ENCODE results near the gene KCNA3. TPM values are rescaled to one million over a fixed set of nuclear protein-coding genes. Genes with fewer than 3 reads are reported as not detected.

The KCNA3 gene
- total and polyA plus RNA-seq, 4 donors = 0.23 to 2.2 (median 0.34) TPM

GRCh38 chr1:110645821-110646735 lies 28.7 kb downstream of the KCNA3 start:
- TF ChIP-seq NR2F2 (IDR thresholded peaks at IDR 0.05) (no peak), HNF4A (conservative IDR thresholded peaks at IDR 0.05) (no peak), ZBTB33 (IDR thresholded peaks at IDR 0.05) (no peak), FOXA1 (IDR thresholded peaks at IDR 0.05) (no peak)
- Histone ChIP-seq H3K9ac (ENCODE audit: low read depth in 1 of 2, low read length in 2 of 2) (no peak overlapping the region), H3K9me3 (ENCODE audit: control insufficient read depth in 4 of 4, low read length in 3 of 4) (no peaks in the 10 kb centered on the region), H3K36me3 (ENCODE audit: control insufficient read depth in 4 of 4, insufficient read depth in 3 of 4, low read depth in 1 of 4, low read length in 3 of 4) (no peaks in the 10 kb centered on the region), H3K4me1 (ENCODE audit: control insufficient read depth in 4 of 4, insufficient read depth in 4 of 4, low read length in 3 of 4) (no peaks in the 10 kb centered on the region), H3K27ac (ENCODE audit: low read depth in 1 of 2, low read length in 2 of 2) (no peak overlapping the region), H3K4me3 (ENCODE audit: low read depth in 1 of 3, low read length in 3 of 3) (no peak overlapping the region), H3K27me3 (ENCODE audit: control insufficient read depth in 4 of 4, insufficient read depth in 4 of 4, low read length in 3 of 4) (peaks cover 0 to 6% (median 0%) of the 10 kb centered on the region in 4 donors)
- WGBS = 55% methylated on average over 4 of the region's 4 CpGs
- DNase-seq (ENCODE audit: low spot score) = no peak

- no peaks in the 10 kb centered on the region for H3K4me1 ChIP-seq (ENCODE audit: control insufficient read depth in 4 of 4, insufficient read depth in 4 of 4, low read length in 3 of 4)
- no peak for TF ChIP-seq GABPA (IDR thresholded peaks at IDR 0.05 in 1 of 2, conservative IDR thresholded peaks at IDR 0.05 in 1 of 2)
- TF ChIP-seq FOXA1 (IDR thresholded peaks at IDR 0.05) = no peak
- TF ChIP-seq EGR1 (IDR thresholded peaks at IDR 0.05; ENCODE audit: low read depth in 2 of 2) = no peak
- no peak for TF ChIP-seq SP1 (IDR thresholded peaks at IDR 0.05)
- no peak for TF ChIP-seq RXRA (IDR thresholded peaks at IDR 0.05)
- TF ChIP-seq HNF4A (conservative IDR thresholded peaks at IDR 0.05) = no peak
- no peaks in the 10 kb centered on the region for H3K9me3 ChIP-seq (ENCODE audit: control insufficient read depth in 4 of 4, low read length in 3 of 4)
- no peak overlapping the region for H3K27ac ChIP-seq (ENCODE audit: low read depth in 1 of 2, low read length in 2 of 2)
- peaks cover 0 to 9% (median 0%) of the 10 kb centered on the region in 4 donors for H3K27me3 ChIP-seq (ENCODE audit: control insufficient read depth in 4 of 4, insufficient read depth in 4 of 4, low read length in 3 of 4)
- no peak overlapping the region for H3K4me3 ChIP-seq (ENCODE audit: low read depth in 1 of 3, low read length in 3 of 3)
- no peaks in the 10 kb centered on the region for H3K36me3 ChIP-seq (ENCODE audit: control insufficient read depth in 4 of 4, insufficient read depth in 3 of 4, low read depth in 1 of 4, low read length in 3 of 4)
- no peak overlapping the region for H3K9ac ChIP-seq (ENCODE audit: low read depth in 1 of 2, low read length in 2 of 2)
- DNase-seq (ENCODE audit: low spot score) = no peak
Observed at GRCh38 chr1:110645211-110645610, 29.5 kb downstream of the KCNA3 start.

GRCh38 chr1:110643879-110644472 lies 30.8 kb downstream of the KCNA3 start:
- Histone ChIP-seq H3K9me3 (ENCODE audit: control insufficient read depth in 4 of 4, low read length in 3 of 4) (no peaks in the 10 kb centered on the region), H3K27me3 (ENCODE audit: control insufficient read depth in 4 of 4, insufficient read depth in 4 of 4, low read length in 3 of 4) (peaks cover 0 to 6% (median 0%) of the 10 kb centered on the region in 4 donors), H3K4me1 (ENCODE audit: control insufficient read depth in 4 of 4, insufficient read depth in 4 of 4, low read length in 3 of 4) (no peaks in the 10 kb centered on the region), H3K4me3 (ENCODE audit: low read depth in 1 of 3, low read length in 3 of 3) (no peak overlapping the region), H3K27ac (ENCODE audit: low read depth in 1 of 2, low read length in 2 of 2) (no peak overlapping the region), H3K36me3 (ENCODE audit: control insufficient read depth in 4 of 4, insufficient read depth in 3 of 4, low read depth in 1 of 4, low read length in 3 of 4) (no peaks in the 10 kb centered on the region), H3K9ac (ENCODE audit: low read depth in 1 of 2, low read length in 2 of 2) (no peak overlapping the region)
- DNase-seq (ENCODE audit: low spot score) = no peak
- 35% methylated on average over 4 of the region's 4 CpGs for WGBS
- TF ChIP-seq HNF4G (IDR thresholded peaks at IDR 0.05) (no peak), GABPA (IDR thresholded peaks at IDR 0.05 in 1 of 2, conservative IDR thresholded peaks at IDR 0.05 in 1 of 2) (no peak), YY1 (IDR thresholded peaks at IDR 0.05) (no peak), NR2F2 (IDR thresholded peaks at IDR 0.05) (no peak), MAX (IDR thresholded peaks at IDR 0.05) (no peak), JUND (IDR thresholded peaks at IDR 0.05) (no peak), CTCF (IDR thresholded peaks at IDR 0.05; ENCODE audit: low read depth, low read length, missing input control) (no peak), RXRA (IDR thresholded peaks at IDR 0.05) (no peak), ATF3 (IDR thresholded peaks at IDR 0.05) (no peak), FOXA1 (IDR thresholded peaks at IDR 0.05) (no peak), HNF4A (conservative IDR thresholded peaks at IDR 0.05) (no peak), TAF1 (conservative IDR thresholded peaks at IDR 0.05) (no peak), RAD21 (IDR thresholded peaks at IDR 0.05) (no peak), FOXA2 (IDR thresholded peaks at IDR 0.05) (no peak), REST (IDR thresholded peaks at IDR 0.05) (no peak), EGR1 (IDR thresholded peaks at IDR 0.05; ENCODE audit: low read depth in 2 of 2) (no peak), SP1 (IDR thresholded peaks at IDR 0.05) (no peak)
